GM21737 (cell line): ENCODE measurements around the gene ATG3.
A peak's percentile ranks its signal among the peaks of the same experiment; 100 is the strongest.

Experiments used
- ATAC-seq: cut with Tn5 transposase; IDR thresholded peaks from one replicate; pipeline ENCODE4 v1.9.1; 2021; ENCODE audit warnings: mild to moderate bottlenecking, moderate library complexity; ENCODE audit not compliant: unreplicated experiment

Gene ATG3

DNA sequence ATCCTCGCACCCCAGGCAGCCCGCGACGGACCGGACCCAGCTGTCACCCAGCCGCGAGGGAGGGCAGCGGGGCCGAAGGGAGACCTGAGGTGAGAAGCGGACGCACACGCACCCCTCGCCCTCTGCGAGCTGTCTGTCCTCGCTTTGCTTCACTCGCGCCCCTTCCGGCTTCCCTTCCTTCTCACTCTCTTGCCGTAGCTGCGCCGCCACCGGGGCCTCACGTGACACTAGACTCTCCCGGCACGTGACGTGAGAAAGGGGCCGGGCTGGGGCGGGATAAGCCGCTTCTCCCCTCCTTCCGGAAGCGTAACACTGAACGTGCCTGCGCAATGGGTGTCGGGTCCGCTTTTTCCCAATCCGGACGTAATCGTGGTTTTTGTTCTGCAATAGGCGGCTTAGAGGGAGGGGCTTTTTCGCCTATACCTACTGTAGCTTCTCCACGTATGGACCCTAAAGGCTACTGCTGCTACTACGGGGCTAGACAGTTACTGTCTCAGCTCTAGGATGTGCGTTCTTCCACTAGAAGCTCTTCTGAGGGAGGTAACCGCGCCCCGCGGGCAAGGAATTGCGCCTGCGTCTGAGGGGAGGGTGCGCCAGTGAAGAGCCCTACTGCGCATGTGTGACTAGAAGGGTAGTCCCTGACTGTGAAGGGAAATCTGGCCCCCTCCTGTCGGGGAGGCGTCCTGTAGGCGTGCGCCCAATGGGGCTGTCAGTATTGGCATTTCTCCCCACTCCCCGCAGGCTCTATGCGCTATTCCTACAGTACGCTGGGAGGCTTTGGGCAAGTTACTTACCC is at the start of gene ATG3, which contains the start of gene SLC35A5:
Gene ATG3, minus strand, starts transcription at position 229 of the 796 bp plus-strand sequence. CDS start 434 bp downstream, outside the sequence.
Gene SLC35A5, plus strand, starts transcription at position 312 of the 796 bp plus-strand sequence. CDS start 1,359 bp downstream, outside the sequence.
- ATAC-seq, result peak; percentile 81

- ATAC-seq, result no peak
These were observed 48.4 kb upstream of the ATG3 start for GRCh38 chr3:112610121-112610520.

DNA sequence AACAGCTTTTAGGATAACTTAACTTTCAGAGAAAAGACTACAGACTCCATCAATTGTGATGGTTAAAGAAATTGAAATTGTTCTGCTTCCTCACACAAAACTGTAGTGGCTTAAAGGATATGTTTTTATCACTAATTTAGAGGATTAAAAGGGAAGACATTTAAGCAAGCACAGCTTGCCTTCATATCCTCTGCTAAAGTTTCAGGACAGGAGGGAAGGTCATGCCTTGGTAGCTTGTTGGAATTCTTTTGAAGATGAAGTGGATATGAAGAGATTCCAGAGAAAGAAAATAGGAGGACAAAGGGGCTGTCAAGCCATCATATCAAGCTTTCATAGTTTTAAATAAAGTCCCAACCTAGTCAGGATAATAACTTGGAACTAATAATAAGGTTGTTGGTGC is 46.1 kb upstream of the ATG3 start:
- no peak for ATAC-seq

- ATAC-seq, result no peak
These were observed 44.3 kb upstream of the ATG3 start for GRCh38 chr3:112606098-112606497.

- no peak for ATAC-seq
These were observed 43.5 kb upstream of the ATG3 start for GRCh38 chr3:112605285-112605684.

- ATAC-seq, result no peak
These were observed 42.8 kb upstream of the ATG3 start for GRCh38 chr3:112604536-112604935.

GRCh38 chr3:112602217-112602838 is 40.6 kb upstream of the ATG3 start:
- no peak for ATAC-seq

DNA sequence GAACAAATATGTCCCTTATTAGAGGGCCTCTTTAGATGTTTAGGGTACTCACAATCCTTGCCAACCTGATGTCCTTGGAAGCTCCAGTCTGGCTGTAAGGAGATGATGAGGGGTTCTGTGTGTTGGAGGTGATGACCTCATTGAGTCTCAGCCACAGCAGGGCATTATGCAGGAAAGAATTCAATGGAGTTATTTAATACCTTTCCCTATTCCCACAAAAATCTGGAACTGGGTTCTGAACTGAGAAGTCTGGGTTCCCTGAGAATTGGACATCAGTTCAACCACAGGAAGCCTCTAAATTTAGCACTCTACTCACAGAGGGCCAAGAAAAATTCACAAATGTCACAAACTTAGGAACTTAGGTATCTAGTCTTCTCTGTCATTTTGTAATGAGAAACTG is 37.0 kb upstream of the ATG3 start:
- ATAC-seq, result no peak

GRCh38 chr3:112597945-112598344 is 36.2 kb upstream of the ATG3 start:
- no peak for ATAC-seq

DNA sequence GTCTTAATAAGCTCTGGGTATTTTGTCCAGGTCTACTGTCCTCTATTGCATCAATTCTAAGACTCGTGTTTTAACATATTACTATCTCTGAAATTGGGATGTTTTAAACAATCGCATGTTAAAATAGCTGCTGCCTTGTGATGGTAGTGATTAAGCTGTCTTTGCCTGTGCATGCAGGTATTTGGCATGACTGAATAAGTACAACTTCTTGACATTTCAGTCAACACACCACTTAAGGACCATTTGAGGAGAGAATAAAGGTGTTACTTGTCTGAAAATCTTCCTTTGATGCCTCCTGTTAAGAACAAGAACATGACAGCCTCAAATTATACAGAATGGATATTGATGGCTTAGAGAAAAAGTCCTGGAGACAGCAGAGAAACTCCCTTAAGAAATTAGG is 33.1 kb upstream of the ATG3 start:
- ATAC-seq, result no peak

DNA sequence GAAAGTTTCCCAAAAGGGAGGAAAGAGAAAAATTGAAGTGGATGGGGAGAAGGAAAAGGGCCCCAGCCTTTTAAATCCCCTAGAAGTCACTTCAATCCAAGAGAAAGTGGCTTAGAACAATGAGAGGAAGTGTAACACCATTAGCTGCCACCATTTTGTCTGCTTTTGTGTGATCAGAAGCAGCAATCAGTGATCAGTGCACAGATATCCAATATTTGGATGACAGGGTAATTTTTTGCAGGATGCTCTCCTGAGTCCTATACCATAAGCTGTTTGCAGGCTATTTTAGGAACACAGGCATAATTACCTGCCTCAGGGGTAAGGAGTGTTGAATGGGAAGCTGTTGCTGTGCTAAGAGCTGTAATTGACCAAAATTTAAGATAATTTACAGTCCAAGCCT is 31.5 kb upstream of the ATG3 start:
- no peak for ATAC-seq

GRCh38 chr3:112587336-112587735 is 25.6 kb upstream of the ATG3 start:
- no peak for ATAC-seq

- ATAC-seq, result no peak
These were observed 24.0 kb upstream of the ATG3 start for GRCh38 chr3:112585782-112586181.

DNA sequence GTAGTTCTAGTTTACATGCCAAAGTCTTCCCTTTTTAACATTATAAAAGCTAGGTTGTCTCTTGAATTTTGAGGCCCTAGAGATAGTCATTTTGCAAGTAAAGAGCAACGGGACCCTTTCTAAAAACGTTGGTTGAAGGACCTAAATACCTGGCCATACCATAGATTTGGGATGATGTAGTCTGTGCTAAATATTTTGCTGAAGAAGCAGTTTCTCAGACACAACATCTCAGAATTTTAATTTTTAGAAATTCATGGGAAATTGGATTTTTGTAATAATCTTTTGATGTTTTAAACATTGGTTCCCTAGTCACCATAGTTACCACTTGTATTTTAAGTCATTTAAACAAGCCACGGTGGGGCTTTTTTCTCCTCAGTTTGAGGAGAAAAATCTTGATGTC is 21.3 kb upstream of the ATG3 start:
- no peak for ATAC-seq

GRCh38 chr3:112582244-112582874 is 20.6 kb upstream of the ATG3 start:
- ATAC-seq, result no peak

GRCh38 chr3:112579697-112580096 is 17.9 kb upstream of the ATG3 start:
- no peak for ATAC-seq

DNA sequence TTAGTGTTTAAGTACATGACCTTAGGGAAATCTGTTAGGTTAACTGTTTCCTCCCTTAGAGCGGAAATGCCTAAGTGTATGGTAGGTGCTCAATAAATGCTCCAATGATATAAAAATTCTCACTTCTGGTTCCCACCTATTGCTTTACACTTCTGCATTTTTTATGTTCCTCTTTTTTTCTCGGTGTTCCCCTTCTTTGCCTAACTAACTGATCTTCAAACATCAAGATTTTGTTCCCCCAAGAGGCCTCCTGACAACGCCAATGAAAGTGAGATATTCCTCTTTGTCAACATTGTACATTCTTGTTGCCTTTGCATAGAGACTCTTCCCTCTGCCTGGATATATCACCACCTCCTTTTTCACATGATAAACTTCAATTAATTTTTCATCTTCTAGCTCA is 17.5 kb upstream of the ATG3 start:
- ATAC-seq, result no peak

DNA sequence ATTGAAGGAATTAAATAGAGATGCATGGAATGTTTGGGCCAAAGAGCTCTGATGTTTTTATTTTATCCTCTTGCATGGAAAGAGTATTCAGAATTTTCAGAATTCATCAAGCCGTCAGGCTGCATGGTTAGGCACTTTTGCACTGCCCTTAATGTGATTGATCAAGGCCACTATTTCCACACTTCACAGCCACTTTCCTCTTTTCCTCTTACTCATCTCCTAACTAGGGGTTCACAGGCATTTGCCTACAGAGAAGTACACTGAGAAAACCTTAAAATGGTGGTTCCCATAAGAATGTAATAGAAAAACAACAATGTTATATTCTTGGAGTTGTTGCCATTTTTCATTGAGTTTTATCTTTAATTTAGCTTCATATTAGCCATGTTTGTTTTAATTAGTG is 10.9 kb upstream of the ATG3 start:
- ATAC-seq, result no peak

- ATAC-seq, result no peak
These were observed 7.5 kb upstream of the ATG3 start for GRCh38 chr3:112569265-112569664.

GRCh38 chr3:112568642-112569041 is 6.9 kb upstream of the ATG3 start:
- ATAC-seq, result no peak

DNA sequence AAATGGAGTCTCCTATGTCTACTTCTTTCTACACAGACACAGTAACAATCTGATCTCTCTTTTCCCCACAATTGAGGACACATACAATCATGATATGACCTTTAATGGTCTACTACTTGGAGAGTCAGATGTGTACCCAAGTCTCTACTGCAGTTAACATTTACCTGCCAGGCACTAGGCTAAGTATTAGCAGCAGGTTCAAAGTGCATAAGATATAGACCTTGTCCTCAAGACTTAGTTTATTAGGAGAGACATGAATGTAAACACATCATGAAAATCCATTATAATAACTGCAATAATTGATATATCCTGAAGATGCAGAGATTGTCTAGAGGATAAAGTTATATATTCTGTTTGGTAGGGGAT is 3.2 kb upstream of the ATG3 start:
- no peak for ATAC-seq
